HT1080 (cell line): ENCODE results near the gene MYT1. TPM values are rescaled to one million over a fixed set of nuclear protein-coding genes. Genes with fewer than 3 reads are reported as not detected.
A peak's percentile ranks its signal among the peaks of the same experiment; 100 is the strongest.

Experiments used
- DNase-seq: peaks from one replicate; pipeline ENCODE4 v3.0.0-alpha.2; 2015; ENCODE audit warnings: low read depth
- total RNA-seq: library from RNA; depleted of rRNA; stranded (reverse); fragments of >200 nt; shearing (Covaris generic); gene quantifications from 2 replicates; pipeline ENCODE4 v1.2.3, GENCODE V29; 2014

Gene MYT1
- total RNA-seq, 1 experiment from 2014 or later = not detected

DNA sequence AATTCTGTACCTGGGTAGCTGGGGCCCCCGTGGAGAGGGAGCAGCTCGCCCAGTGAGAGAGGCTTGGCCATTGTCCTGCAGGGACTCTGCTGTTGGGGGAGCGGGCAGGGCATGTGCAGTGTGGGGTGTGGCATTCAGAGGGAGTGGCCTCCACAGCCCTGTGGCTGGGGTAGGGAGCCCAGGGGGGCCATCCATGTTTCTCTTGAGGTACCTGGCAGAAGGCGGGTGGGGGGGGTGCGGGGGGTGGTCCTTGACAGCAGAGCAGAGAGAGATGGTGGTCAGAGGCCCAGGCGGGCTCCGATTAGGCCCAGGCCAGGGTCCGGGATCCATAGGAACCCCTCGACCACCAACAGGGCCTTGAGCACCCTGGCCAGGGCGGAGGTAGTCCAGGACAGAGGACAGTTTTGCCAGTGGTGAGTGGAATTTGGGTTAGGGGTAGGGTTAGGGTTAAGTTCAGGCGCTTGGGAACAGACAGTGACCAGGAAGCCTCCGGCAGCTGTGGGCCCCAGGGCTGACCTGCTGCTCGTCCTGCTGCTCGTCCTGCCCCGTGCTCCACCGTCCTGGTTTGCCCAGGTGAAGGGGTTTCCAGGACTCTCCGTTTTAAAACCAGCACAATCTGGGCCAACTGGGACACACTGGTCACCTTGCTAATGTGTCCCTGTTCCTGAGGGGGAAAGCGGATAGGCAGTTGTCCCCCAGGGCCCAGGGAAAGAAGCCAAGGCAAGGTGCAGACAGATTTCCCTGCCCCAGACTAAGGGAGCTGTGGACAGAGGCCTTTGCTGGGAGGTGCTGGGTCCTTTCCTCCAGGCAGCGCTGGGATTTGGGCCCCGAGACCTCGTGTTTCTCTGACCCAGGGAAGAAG is 24.8 kb upstream of the MYT1 start:
- no peak for DNase-seq

DNA sequence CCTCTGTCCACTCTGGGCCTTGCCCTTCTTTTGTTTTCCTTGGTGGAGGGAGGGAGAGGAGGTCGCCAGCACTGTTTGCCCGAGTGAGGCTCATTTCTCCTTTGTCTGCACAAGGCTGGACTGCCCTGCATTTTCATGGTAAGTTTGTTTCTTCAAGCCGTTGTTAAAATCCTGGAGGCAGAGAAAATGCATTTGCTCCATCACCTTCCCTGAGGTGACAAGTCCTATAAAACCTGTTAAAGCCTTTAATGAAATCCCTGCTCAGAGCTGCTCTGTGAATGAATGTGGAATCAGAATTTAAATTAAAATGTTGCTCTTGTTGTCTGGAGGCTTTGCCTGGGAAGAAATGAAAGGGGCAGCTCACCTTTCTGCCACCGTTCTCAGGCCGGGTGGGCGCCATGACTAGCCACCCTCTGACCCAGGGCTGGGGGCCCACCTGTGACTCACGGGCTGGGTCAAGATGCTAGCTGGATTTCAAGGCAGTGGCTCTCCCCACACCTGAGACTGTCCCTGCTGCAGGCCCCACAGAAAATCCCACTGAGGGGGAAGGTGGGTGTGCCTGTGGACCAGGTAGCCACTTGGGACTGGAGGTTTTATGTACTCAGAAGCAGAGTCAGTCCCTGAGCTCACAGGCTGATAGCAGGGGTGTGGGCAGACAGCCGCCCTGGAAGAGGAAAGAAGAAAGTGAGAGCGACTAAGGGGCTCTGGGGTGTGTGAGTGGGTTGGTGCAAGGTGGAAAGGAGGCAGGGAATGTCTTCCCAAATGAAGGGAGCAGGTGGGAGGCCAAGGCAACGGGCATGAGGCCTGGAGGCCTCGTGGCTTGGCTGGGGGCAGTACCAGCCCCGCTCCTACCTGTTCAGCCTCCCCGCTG is 24.0 kb upstream of the MYT1 start:
- DNase-seq = no peak

DNA sequence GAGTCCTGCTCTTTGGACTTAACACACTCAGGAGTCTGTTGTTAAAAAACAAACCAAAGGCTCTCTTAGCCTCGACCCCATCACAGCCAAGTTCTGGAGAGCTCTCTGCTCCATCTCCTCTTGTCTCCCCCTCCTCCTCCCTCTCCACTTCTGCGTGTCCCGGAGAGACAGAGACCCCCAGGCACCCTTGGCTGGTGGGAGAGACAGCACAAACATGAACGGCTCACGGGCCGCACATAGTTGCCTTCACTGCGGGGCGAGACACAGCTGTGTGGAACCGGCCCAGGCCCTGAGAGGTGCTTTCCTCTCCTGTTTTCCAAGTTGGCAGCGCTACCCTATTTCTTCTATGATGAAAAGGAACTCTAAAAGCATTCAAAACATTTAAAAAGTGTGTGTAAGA is 23.3 kb upstream of the MYT1 start:
- DNase-seq = no peak

DNA sequence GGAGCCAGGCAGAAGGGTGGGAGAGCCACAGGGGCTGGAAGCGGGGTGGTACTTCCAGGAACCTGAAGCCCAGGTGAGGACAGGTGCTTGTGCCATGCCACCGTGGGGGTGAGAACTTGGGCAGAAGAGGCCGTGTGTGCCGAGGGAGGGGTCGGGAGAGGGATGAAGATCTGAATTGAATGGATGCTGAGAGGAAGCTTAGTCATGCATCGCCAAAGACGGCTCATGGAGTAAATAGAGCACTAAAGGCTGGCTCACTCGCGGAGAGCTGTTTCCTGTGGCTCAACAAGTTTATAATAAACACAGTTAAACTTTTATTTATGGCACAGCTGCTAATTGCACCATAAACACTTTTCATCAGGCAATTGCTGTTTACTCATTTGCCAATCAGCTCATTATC is 21.7 kb upstream of the MYT1 start:
- no peak for DNase-seq

DNA sequence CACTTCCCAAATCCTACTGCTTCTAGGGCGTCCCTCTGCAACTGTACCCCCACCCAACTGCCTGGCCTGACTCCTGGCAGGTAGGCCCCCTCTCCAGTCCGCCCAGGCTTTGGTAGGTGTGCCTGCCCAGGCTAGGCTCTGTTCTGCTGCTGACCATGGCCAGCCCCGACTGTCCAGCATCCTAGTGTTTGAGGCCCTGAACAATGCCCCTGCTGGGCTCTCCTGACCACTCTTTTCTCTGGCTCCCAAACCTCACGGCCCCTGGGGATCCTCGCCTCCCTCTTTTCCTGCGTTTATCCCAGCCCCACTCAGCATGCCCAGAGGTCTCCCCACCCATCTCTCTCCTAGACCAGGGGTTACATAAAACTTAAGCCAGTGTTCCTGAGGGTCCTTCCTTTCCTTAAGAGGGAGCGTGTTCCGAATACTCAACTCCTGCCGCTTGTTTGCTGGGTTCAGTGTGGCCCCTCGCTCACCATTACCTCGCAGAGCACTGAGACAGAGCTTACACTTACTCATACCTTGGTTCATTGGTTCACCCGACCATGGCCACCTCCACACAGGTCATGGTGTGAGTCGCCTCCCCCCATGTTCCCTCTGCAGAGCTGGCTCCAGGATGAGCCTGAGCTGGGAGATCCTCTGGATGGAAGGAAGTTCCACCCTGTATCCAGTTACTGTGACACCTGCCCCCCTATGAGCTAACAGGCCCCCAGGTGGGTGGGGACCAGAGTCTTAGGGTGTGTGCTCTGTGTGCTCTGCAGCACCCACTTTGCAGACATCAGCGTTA is 21.0 kb upstream of the MYT1 start:
- no peak for DNase-seq

DNA sequence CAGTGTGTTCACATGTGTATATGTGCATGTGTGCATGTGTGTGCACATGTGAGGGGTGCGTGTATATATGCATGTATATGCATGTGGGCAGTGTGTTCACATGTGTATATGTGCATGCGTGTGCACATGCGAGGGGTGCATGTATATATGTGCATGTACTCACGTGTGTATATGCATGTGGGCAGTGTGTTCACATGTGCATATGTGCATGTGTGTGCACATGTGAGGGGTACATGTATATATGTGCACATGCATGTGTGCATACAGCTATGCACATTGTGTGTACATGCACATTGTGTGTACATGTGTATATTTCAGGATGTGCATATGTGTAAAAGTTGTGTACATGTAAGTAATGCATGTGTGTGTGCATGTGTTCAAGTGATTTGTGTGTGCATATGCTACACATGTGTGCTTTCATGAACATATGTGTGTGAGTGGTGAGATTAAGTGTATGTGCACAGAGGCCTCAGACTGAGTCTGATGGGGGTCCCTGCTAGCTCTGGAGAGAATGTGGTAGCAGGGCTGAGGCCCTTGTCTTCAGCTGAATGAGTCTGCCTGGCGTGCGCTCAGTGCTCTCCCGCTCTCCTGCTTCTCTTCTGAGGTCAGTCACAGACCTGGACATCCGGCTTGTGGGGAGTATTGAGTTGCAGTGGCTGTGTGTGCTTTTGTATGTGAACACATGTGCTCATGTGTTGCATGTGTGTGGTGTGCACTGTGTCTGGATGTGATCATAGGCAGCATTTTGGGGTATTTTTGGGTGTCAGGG is 19.9 kb upstream of the MYT1 start:
- DNase-seq = no peak

DNA sequence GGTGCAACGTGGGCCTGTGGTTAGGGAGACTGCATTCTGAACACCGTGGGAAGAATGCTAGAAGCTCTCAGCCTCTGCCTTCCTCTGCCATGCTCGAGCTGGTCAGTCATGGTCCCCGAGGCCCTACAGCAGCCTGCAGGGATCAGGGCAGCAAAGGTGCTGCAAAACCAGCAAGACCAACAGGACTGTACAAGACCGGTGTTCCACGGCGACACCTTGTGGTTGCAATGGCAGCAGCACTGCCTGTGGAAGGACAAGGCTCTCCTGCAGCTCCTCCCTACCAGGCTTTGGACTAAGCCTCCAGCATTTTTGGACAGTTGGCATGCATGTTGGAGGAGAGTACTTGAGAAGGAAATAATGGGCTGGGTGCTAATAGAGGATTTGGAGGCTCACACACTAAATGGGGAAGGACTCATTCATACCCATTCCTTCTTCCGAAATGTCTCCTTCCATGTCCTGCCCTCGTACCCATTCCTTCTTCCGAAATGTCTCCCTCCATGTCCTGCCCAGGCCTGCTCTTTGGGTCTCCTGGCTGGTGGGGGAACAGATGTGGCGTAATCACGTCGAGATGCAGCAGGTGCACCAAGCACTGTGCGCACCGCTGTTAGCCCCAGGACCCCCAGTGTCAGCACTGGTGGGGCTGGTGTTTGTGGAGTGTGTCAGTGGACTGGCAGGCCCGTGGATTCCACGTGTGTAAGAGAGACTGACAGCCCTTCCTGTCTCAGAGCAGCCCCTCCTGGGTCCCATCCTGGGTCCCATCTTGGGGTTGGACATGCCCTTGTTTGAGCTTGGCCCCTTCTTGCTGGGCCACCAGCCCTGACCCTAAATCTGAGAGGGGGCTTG is 18.6 kb upstream of the MYT1 start:
- DNase-seq = no peak

DNA sequence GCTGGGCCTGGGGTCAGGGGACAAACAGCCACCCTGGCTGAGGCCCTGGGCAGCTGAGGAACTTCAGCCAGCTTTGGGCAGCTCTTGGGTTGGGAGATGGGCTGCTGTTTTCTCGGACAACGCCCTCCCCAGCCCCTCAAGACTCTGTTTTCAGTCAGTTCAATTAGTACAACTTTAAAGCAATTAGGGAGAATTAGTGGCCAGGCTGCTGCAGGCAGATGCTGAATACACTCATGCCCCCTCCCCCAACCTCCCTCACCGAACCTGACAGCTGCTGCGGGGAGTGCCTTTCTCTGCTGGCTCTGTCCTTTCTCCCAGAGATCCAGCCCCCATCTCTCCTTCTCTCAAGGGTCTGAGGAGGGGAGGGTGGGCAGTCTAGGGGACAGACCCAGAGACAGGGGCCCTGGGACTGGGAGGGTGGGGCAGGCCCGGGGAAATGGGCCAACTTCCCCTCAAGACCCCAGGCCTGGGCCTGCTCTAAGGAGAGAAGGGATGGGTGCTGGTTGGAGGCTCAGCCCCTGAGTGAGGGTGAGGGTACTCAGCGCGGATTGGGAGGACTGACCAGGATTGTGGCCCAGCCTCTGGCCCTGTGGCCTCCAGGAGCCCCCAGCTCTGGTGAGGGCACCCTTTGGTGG is 17.8 kb upstream of the MYT1 start:
- no peak for DNase-seq

DNA sequence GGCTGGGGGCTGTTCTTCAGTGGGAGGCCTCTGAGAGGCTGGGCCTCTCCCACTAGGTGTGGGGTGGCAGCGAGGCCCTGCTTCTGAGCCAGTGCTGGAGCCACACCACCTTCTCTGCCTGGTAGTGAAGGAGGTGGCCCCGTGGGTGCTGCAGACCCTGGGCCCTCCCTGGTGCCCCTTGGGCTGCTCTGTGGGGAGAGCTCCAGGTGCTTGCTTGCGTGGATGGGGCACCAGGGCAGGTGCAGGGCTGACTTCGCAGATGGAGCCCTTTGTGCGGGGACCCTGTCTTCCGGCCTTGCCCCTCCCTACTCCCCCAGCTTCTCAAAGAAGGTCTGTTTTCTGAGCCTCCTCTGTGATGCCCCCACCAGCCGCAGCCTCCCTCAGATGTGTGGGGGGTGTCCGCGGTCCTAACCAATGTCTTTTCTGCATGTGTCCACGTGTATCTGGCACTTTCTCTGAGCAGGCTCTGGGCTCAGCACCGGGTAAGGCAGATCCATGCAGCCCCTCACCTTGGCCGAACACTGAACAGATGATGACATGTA is 17.2 kb upstream of the MYT1 start:
- DNase-seq = no peak

DNA sequence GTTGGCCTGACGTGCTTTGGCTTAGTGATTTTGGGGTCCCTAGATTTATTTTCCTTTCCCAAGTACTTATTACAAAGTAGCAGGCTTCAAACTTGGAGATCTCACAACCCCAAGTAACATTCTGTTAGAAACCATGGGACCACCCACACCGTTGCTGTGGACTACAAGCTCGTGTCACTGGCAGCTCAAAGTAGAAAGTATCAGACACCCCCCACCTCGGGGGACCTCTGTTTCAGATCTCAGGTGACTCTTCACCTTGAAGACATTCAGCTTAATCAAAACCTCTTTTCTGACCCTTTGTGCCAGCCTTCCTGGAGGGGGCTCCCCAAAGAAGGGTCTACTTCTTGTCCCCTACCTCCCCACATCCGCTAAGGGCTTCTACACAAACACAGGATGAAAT is 15.7 kb upstream of the MYT1 start:
- no peak for DNase-seq

DNA sequence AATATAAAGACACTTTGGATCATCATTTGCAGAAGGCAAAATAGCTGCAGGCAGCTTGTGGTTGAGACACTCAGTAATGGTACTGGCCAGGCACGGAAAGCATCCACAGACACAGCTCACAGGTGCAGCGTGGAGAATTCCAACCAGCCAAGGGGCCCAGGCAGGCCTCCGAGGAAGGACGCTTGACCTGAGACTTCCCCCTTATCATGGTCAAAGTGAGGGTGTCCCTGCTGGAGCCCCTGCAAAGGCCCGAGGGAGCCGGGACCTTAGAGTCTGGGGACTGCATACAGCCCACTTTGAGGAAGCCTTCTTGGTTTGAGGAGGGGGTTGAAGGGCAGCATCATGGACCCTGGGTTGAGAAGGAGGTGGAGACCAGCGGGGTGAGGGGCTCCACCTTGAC is 15.1 kb upstream of the MYT1 start:
- no peak for DNase-seq

DNA sequence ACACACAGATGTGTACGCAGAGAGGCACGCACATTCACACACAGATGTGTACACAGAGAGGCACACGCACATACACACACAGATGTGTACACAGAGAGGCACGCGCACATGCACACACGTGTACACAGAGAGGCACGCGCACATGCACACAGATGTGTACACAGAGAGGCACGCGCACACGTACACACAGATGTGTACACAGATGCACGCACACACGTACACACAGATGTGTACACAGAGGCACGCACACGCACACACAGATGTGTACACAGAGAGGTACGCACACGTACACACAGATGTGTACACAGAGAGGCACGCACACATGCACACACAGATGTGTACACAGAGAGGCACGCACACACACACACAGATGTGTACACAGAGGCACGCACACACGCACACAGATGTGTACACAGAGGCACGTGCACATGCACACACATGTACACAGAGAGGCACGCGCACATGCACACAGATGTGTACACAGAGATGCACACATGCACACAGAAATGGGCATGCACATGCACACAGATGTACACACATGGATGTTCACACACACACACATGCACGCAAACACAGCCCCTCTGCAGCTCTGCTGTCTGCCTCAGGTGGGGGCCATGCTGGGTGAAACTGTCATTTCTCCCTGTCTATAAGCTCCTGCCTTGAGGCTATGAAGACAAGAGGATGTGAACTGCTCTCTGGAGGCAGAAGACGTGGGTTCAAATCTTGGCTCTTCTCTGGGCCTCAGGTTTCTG is 14.3 kb upstream of the MYT1 start:
- DNase-seq = no peak

DNA sequence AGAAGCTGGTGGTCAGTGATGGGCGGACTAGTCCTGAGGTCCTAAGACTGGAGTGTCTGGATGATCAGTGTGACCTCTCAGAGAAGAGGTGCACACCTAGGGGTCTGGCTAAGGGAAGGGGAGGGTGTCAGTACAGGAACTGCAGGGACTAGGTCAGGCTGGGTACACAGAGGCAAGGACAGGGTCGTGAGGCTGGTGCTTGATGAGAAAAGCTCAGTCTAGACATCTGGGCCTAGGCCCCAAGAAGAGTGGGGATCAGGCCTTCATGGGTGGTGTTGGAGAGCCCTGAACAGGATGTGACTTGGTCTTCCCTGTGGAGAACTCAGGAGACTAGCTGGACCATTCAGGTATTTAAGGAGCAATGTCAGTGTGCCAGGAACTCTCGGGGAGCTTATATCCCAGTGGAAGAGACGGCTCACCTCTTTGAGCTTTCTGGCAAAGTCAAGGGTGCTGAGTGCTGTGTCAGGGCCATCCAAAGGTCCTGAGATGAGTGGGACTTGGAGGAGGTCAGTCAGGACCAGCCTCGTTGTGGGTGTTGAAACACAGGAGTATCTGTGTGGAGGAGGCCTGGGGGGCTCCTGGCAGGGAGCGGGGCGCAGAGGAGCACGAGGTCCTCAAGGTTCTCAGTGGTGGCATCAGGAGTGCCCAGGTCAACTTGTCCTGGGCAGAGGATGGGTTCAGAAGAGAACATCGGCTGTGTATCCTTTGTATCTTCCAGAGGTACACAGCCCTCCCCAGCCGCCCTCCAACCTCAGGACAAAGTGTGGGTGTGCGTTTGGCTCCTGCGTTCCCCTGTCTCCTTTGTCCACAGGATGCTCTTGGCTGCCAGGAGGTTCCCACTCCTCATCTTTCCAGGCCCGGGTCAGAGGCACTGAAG is 13.3 kb upstream of the MYT1 start:
- no peak for DNase-seq

DNA sequence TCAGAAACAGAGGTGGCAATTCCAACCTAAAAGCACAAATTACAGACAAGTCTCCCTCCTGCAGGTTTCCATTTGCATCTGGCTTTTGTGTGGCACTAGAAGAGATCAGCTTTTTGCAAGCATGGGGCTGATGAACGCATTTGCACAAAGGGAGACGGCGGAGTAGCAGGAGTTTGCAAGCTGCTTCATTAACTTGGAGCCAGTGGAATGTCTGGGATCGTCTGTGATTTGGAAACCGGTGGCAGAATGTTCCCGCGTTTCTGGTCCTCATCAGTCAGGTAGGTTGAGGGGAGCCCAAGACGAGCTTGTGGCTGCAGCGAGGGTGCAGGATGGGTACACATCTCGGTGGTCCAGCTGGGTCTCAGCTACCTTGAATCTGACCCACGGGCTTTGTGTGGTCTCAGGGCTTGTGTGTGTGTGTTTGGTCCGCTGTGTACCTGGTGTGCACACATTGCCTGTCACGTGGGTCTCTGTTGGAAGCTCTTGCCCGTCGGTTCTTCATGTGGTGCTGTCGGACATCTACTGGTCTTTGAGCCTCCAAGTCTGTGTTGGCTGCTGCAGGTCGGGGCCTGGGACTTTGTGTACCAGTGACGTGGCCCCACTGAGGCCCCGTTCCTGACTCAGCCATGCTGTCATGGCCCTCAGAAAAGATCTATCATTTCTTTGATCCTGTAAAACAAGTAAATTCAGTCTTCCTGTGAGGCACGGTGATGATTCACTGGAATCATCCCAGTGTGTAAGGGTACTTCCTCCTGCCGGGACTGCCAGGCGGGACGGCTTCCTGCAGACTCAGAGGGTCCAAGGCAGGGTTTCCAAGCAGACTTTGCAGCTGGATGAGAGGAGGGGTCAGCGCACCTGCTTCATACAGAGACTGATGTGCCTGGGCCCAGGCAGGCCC is 12.4 kb upstream of the MYT1 start:
- DNase-seq = peak; percentile 82

DNA sequence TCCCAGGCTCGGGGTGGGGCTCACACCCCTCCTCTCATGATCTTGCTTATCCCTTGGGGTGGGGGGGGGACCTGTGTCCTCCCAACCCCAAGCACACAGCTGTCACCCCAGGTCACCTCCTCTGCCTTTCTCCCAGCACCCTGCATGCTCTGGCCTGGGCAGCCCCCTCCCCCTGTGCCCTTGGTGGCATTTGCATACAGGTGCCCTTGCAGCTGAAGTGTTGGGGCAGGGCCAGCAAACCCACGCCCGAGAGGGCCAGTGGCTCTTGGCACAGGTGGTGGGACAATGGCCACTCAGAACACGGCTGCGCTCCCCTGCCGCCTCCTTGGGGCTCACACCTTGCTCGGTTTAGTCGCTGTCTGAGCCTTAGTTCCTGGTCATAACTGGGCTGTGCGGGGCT is 11.3 kb upstream of the MYT1 start:
- no peak for DNase-seq

DNA sequence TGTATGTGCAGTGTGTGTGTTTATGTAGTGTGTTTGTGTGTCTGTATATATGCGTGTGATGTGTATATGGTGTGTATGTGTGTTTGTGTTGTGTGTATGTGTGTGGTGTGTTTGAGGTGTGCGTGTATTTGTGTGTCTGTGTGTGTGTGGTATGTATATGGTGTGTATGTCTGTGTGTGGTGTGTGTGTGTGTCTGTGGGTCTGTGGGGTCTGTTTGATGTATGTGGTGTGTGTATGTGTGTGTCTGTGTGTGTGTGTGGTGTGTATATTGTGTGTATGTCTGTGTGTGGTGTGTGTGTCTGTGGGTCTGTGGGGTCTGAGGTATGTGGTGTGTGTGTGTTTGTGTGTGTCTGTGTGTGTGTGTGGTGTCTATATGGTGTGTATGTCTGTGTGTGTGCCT is 10.8 kb upstream of the MYT1 start:
- DNase-seq = no peak
